Astrocyte of the hippocampus (primary cell): Measurements from ENCODE around the gene SHTN1.

Experiments
- DNase-seq: peaks from one replicate; pipeline ENCODE4 v3.0.0; 2011; ENCODE audit warnings: low read depth, low spot score

The SHTN1 gene

DNA sequence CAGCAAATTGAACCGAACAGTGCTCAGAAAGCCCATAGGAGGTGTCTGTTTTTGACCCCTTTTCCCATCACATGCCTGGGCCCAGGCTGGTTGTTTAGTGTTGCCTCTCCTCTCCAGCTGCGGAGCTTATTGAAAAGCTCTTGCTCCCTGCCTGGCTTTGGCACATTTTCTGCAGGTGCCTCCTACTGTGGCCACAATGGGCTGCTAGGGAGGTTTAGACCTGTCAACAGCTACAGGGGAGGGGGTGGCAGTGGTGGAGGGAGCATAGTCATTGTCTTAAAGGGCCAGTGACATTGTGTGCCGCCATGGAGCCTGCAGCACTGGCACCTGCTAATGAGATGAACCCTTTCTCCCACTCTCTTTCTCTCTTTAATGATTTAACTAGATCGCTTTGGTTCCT is 168.9 kb downstream of the SHTN1 start:
- DNase-seq, result no peak

DNA sequence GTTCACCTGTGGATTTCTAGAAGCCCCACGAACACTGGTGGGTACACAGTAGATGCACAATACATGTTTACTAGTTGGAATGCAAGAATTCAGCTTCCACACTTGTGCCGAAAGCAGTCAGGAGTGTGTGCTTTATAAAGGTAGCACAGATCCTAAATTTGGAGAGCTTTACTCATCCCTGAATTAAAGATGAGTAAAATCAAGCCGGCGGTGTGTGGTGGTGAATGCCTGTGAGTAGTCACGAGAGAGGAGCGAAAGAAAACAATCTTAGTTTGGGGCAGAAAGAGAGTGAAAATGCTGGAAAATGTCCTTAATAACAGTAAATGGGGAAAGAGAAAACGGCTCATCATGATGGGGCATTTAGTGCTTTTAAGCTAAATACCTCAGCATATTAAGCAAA is 169.3 kb downstream of the SHTN1 start:
- no peak for DNase-seq

DNA sequence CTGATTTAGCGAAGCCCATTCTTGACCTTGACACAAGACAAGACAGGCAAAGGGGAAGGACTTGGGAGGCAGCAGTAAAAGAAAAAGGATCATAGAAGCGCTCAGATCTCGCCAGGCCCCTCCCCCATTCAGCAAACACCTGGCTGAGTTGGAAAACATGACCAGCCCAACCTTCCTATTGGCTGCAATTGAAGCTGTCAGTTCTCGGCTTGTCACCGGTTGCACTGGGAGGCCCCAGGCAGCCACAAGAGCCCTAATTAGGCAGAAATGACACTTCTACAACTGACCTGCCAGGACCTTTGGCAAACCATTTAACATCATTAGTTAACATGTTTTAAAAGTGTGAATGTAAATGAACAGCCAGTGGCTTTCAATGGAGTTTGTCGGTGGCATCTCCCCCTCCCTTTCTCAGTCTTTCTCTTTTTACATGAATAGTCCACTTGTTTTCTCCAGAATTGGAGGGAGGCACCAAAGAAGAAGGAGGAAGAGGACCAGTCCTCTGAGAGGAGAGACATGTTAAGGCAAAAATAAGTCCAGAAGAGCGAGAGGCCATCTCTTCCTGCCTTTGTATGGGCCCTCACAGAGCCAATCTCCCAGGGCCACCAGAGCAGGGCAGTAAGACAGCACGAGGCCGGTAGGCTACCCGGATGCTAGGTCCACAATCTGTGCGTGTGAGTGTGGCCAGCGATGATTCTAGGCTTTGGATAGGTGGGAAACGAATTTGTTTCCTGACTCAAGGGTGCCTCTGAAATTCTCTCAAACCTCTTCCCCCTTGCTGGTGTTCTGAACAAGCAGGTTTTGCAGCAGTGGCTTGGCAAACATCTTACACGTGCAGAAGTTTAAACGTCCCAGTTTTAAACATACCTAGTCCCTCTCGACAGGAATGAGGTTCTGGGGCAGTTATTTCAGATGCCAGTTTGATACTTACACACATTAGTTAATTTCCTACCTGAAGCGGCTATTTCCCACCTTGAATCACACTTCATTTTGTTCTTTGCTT is 170.7 kb downstream of the SHTN1 start:
- DNase-seq, result no peak

- DNase-seq, result no peak
Observed at GRCh38 chr10:116831790-116832189, 173.2 kb downstream of the SHTN1 start.
